T-helper 1 cell treated with Interleukin-12 subunit alpha and Interleukin-12 subunit beta and Interleukin-4 antibody, amounts not matched to agents 30 ng/mL and 1 ng/mL, for 36 hours (primary cell): ENCODE data around the gene ZNF850. TPM values are rescaled to one million over a fixed set of nuclear protein-coding genes. Genes with fewer than 3 reads are reported as not detected.
"Not testable (repeated sequence)": the region's sequence is repeated elsewhere in the genome, so short reads cannot be mapped to it uniquely, and the experiment has no call there.

Experiments
- intact Hi-C: fragments of 100-400 bp; cut with micrococcal nuclease; formaldehyde crosslinking; loops from one replicate; pipeline ENCODE4 v1.15.1; 2024
- total RNA-seq: library from RNA; stranded (reverse); gene quantifications from 2 replicates; pipeline ENCODE4 v1.2.3, GENCODE V29; 2022

Gene ZNF850
- total RNA-seq, result 3.3 and 3.5 TPM in 2 replicates

GRCh38 chr19:36772311-36773222, at the start of gene ZNF850:
ZNF850 (minus strand) TSS chr19:36772807; CDS start chr19:36762606, 10,201 bp downstream.
- intact Hi-C loops, result loop anchor here (1.0 to 10.0 kb wide), 20 partner anchors 25 to 1028 kb away; partner anchors contain the start of genes IGFLR1, LIN37, PSENEN and U2AF1L4

- intact Hi-C loops, result no loop called here
Measured at GRCh38 chr19:36821758-36822157, 49.2 kb upstream of the ZNF850 start.

GRCh38 chr19:36819130-36819630, 46.6 kb upstream of the ZNF850 start:
- intact Hi-C loops, result no loop called here

GRCh38 chr19:36807029-36807428, 34.4 kb upstream of the ZNF850 start:
- intact Hi-C loops, result no loop called here

- intact Hi-C loops, result no loop called here
Measured at GRCh38 chr19:36805364-36805763, 32.8 kb upstream of the ZNF850 start.

GRCh38 chr19:36797786-36798108, 25.1 kb upstream of the ZNF850 start:
- intact Hi-C loops, result loop anchor here (1.0 to 10.0 kb wide), 6 partner anchors 25 to 517 kb away; partner anchors contain the start of genes ZNF345, ZNF566, ZNF568 and ZNF790

- intact Hi-C loops, result loop anchor here (10.0 kb wide), 1 partner anchor 518 kb away; no protein-coding TSS in a partner anchor
Measured at GRCh38 chr19:36796714-36796992, 24.0 kb upstream of the ZNF850 start.

GRCh38 chr19:36791420-36792141, 19.0 kb upstream of the ZNF850 start:
- intact Hi-C loops, result loop anchor here (10.0 kb wide), 1 partner anchor 523 kb away; no protein-coding TSS in a partner anchor

GRCh38 chr19:36775768-36776167, 3.2 kb upstream of the ZNF850 start:
- intact Hi-C loops, result loop anchor here (10.0 kb wide), 2 partner anchors 879 to 1031 kb away; partner anchors contain the start of genes IGFLR1, LIN37, PSENEN and U2AF1L4

GRCh38 chr19:36773223-36773579, 594 bp upstream of the ZNF850 start:
- intact Hi-C loops, result loop anchor here (1.0 to 10.0 kb wide), 9 partner anchors 199 to 1028 kb away; partner anchors contain the start of genes IGFLR1, LIN37, PSENEN and U2AF1L4

- intact Hi-C loops, result loop anchor here (1.0 to 10.0 kb wide), 16 partner anchors 26 to 1027 kb away; partner anchors contain the start of genes IGFLR1, LIN37, PSENEN and U2AF1L4
Measured at GRCh38 chr19:36771261-36772231, 1.1 kb downstream of the ZNF850 start.

- intact Hi-C loops, result no loop called here
Measured at GRCh38 chr19:36750066-36750691, 22.4 kb downstream of the ZNF850 start.

GRCh38 chr19:36749613-36750012, 23.0 kb downstream of the ZNF850 start:
- intact Hi-C loops, result not testable (repeated sequence)

- intact Hi-C loops, result no loop called here
Measured at GRCh38 chr19:36748431-36749275, 24.0 kb downstream of the ZNF850 start.

GRCh38 chr19:36747750-36748149, 24.9 kb downstream of the ZNF850 start:
- intact Hi-C loops, result no loop called here

GRCh38 chr19:36745870-36746269, 26.7 kb downstream of the ZNF850 start:
- intact Hi-C loops, result no loop called here

- intact Hi-C loops, result not testable (repeated sequence)
Measured at GRCh38 chr19:36736166-36736565, 36.4 kb downstream of the ZNF850 start.

GRCh38 chr19:36719687-36720556, 52.7 kb downstream of the ZNF850 start:
- intact Hi-C loops, result no loop called here
